GM19238 (cell line): ENCODE data around the gene IFI6.

Experiments
- DNase-seq: peaks from one replicate; pipeline ENCODE4 v3.0.0; 2011; ENCODE audit warnings: low spot score; ENCODE audit not compliant: insufficient read length

The IFI6 gene

DNA sequence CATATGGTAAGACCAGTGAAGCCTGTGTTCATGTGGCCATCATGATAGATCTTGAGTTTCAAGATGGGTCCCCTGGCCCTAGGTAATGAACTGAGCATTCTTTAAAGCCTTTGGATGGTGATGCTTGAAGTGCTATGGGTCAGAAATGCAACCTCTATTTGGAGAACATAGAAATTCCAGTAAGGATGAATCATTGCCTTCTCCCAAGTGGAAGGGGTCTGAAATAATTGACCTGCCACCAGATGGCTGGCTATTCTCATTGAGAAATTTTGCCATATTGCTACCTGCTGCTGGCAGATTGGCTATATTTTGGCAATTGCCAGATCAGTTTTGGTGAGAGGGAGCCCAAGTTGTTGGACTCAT, 739 bp upstream of the IFI6 start:
- no peak for DNase-seq

DNA sequence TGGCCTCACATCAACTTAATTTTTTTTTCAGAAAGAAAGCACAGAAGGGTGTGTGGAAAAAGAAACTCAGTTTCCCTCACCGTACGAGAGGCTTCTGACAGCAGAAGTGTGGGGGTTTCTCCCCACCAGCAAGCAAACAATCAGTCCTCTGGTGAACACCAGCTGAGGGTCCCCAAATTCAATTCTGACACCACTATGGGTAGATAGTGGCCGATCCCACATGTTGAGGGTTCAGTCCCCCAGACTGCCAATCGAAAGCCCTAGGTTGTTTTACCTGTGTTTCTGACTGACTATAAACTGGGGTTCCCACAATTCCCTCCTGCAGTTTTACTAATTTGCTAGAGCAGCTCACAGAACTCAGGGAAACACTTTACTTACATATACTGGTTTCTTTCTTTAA, 2.1 kb downstream of the IFI6 start:
- no peak for DNase-seq

DNA sequence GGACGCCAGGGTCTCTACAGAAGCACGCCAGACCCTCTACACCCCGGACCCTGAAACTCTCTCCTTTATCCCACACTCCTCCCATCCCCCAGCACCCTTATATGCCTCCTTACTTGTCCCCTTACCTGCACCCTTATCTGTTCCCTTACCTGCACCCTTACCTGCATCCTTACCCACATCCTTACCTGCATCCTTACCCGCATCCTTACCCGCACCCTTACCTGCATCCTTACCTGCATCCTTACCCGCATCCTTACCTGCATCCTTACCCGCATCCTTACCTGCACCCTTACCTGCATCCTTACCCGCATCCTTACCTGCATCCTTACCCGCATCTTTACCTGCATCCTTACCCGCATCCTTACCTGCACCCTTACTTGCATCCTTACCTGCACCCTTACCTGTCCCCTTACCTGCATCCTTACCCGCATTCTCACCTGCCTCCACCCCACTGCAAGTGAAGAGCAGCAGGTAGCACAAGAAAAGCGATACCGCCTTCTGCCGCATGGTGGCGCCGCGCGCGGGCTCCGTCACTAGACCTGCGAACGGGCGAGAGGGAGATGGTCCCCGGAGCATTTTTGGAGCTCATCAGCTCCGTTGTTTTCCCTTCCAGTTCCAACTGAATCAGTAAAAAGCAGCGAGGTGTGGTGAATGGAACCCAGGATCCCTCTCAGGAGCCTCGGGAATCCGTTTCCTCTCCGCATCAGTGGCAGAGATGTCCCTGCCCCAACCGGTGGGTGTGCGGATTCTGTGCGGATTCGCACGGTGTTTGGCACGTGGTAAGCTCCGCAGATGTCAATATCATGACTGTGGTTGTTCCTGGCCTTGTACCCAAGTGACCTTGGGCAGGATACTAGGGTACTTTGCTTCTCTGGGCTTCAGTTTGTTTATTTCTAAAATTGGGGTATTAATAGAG, 2.9 kb downstream of the IFI6 start:
- peak; percentile 74 for DNase-seq

DNA sequence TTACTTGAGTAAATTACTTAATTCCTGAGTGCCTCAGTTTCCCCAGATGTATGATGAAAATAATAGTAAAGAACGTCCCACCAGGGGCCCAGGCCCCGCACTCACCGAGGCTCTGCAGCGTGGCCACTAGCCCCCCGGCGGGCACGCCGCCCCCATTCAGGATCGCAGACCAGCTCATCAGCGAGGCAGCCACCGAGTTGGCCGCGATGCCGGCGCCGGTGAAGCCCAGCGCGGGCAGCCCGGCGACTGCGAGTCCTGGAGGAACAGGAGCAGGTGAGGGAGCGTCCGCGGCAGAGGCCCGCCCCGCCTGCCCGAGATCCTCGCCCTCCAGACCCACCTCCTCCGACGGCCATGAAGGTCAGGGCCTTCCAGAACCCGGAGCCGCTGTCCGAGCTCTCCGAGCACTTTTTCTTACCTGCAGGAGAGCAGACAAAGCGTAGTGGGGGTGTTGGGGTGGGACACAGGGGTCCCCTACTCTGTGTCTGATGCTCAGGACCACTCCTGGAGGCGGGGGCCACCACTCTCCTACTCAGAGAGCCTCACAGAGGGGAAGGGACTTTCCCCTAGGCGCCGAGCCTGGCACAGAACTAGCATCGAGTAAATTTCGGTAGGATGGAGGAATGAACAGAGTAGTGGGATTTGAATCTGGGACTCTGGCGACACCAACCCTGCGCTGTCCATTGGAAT, 3.7 kb downstream of the IFI6 start:
- DNase-seq, result no peak

DNA sequence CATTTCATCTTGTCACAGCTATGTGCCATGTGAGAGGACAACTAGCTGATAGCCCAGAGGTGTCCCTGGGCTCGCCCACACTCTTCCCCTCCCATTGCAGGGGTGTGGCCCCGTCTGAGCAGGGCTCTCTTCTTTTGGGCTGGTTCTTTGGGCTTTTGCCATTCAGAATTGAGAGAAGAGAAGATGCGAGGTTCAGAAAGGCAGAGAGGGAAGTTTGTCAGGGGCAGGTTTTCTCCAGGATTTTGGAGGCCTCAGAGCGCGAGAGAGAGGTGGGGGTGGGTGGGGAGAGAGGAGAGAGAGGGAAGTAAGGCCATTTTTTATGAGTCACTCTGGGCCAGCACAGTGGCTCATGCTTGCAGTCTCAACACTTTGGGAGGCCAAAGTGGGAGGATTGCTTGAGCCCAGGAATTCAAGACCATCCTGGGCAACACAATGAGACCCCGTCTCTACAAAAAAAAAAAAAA, 5.2 kb downstream of the IFI6 start:
- DNase-seq, result no peak

DNA sequence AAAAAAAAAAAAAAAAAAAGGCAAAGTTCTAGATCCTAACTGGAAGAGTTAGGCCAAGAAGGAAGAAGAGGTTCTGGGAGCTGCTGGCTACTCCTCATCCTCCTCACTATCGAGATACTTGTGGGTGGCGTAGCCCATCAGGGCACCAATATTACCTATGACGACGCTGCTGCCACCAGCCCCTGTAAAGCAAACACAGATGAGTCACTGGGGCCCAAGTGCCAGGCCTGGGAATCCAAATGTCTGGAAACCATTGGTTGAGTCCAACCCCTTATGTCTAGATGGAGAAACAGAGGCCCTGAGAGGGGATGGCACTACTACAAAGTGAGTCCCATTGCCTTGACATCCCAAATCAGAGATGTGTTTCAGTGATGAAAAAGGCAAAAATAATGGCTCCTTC, 5.7 kb downstream of the IFI6 start:
- no peak for DNase-seq

DNA sequence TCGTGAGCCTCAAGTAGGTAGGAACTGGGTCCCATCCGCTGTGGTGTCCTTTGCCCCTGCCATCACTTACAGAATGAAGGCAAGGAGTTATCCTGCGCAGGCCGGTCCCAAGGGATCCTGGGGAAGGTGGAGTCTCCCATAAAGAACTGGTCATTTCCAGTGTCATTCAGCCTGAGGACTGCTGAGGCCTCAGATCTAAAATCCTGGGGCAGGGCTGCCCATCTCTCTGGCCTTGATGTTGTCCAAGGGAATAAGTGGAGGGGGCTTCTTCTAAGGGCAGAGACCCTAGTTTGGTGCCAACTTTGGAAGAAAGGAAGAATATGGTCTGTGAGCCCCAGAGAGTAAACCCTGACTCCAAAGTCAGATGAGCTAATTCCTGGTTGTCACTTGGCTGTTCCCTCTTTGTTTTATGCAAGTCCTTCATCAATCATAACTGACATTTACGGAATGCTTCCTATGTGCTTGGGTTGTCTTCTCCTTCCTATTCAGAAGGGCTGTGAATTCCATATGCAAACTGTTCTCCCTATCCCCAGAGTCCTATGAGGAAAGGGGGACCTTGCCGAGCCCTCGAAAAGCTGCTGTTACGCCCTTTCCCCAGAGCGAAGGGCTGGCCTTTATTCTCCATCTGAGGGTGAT, 6.9 kb downstream of the IFI6 start:
- no peak for DNase-seq

DNA sequence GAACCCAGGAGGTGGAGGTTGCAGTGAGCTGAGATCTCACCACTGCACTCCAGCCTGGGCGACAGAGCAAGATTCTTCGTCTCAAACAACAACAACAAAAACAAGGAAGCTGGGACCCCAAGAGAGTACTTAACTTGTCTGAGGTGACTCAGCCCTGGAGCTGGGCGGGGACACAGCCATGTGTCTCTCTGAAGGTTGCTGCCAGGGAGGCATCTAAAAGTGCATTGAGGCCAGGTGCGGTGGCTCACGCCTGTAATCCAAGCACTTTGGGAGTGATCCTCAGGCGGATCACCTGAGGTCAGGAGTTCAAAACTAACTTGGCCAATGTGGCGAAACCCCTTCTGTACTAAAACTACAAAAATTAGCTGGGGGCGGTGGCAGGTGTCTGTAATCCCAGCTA, 7.7 kb downstream of the IFI6 start:
- no peak for DNase-seq

DNA sequence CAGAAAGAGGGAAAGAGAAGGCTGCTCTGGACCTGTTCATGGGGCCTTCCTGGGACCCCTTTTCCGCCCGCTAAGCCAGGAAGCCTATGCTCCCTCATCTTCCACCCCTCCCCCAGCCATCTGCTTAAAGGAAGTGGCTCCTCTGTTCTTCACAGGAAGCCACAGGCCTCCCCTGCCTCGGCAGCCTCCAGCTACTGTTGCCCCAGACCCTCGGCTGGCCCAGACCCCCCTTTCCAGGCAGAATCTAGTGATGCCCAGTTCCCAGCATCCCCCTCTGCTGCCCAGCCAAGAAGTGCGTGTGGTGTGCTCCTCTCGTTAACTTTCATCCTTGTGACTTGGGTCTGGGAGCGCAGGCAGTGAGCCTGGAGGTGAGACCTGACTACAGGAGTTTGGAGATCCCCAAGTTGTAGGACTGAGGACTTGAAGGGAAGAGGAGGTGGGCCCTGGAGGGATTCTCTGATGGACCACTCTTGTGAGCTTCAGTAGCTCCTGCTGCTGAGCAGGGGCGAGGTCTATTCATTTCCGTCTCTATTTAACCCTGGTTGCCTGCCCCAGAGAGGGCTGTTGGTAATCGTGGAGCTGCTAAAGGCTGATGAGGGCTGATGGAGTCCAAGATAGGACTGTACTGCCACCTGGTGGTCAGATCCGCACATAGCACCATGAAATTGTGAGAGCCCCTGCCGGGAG, 9.1 kb downstream of the IFI6 start:
- peak; percentile 74 for DNase-seq

DNA sequence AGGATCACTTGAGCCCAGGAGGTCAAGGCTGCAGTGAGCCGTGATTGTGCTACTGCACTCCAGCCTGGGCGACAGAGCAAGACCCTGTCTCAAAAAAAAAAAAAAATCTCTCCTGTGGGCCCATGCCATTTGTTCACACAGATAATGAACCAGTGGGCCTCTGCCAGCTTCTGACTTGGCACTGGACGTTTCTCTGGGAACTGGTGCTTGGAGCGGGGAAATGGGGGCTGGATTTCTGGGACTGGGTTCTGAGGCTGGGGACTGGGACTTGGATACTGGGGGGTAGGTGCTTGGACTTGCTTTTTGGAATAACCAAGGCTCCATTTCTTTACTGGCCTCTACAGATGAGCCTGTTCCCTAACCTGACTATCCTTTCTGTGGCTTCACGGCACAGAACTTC, 9.7 kb downstream of the IFI6 start:
- DNase-seq, result no peak

DNA sequence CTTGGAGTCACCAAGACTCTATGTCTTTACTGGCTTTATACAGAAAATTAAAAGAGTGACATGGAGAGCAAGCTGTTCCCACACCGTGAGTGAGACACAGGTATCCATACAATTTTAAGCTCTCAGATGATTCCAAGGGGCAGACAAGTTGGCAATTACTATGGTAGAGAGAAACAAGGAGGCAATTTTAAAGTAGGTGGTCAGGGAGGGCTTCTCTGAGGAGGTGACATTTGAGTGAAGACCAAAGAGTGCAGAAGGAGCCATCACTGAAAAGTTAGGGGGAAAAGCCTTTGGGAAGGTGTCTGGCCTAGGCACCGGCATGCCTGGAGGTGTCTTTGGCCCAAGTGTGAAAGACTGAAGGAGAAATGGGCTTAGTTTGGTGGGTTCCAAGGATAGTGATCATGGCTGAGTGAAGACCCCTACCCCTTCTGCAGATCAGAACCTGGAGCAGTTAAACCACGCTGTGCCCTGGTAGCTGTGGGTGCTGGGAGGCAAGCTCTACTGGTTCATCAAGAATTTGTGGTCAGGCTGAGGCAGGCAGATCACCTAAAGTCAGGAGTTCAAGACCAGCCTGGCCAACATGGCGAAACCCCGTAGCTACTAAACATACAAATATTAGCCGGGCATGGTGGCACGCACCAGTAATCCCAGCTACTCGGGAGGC, 10.4 kb downstream of the IFI6 start:
- no peak for DNase-seq

DNA sequence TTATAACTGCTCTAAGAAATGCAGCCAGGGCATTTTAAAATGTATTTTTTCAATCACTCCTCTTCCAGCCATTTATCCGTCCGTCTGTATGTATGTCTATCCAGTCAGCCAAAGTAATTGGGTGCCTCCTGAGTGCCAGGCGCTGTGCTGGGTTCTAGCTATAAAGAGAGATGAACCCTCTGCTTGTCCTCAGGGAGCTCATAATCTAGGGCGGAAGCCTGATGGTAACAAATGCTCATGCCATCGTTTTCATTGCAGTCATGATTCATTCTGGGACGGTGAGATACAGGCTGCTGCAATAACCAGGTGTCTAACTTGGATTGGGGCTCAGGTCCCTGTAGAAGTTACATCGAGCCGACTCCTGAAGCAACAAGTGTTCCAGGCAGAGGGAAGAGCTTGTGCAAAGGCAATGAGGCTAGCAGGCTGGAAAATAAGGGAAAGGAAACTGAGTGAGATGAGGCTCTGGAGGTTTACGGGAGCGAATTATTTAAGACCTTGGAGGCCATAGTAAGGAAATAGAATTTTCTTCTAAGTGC, 11.6 kb downstream of the IFI6 start:
- no peak for DNase-seq

DNA sequence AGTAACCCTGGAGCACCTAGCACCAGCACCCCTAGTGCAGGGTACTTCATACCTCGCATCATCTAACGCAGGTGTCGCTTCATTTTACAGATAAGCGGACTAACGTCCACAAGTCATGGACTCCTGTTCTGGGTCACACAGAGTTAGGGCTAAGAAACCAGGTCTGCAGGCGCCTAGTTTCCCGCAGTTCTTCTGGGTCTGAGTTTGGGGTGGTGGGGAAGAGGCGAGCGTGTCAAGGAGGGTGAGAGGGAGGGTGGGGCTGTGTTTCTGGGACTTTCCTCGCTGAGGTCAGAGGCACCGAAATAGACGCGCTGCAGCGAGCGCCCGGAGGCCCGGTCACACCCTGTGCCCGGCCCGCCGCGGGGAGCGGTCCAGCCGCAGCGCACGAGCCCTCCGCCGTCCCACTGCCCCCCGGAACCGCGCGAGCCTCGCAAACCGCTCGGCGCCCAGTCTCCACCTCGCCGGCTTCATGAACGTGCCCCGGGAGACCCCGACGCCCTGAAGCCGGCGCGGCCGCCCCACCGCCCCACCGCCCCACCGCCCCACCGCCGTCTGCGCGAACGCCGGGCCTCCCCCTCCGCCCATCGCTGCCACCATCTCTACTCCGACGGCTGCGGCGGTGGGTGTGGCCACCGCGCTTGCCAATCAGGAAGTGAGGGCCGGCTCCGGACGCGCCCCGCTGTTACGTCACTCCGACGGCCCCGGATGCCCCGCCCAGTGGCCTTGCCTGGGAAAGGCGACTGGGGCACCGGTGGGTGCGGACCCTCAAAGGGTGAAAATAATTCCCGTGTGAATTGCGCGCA, 12.3 kb downstream of the IFI6 start:
- peak; percentile 81 for DNase-seq

DNA sequence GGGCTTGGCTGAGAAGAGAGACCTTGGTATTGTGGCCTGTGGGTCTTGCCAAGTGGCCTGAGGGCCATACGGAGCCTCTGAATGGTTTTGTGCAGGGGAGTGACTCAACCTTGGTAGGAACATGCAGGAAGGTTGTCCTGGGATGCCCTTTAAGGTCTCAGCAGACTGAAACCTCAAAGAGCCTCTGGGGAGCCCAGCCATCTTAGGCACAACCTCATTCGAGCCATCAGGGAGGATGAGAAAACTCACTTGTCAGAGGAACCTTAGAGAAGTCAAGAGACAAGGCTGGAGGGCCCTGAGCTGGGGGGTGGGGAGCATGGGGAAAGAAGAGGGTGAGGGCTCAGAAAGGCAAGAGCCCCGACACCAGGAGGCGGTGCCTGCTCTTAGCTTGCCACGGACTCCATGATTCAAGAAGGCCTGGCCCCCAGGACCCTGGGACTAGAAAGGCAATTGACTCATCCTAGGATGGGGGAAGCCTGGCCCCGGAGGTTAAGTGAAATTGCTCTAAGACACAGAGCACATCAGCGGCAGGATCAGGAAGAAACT, 13.0 kb downstream of the IFI6 start:
- peak; percentile 38 for DNase-seq

DNA sequence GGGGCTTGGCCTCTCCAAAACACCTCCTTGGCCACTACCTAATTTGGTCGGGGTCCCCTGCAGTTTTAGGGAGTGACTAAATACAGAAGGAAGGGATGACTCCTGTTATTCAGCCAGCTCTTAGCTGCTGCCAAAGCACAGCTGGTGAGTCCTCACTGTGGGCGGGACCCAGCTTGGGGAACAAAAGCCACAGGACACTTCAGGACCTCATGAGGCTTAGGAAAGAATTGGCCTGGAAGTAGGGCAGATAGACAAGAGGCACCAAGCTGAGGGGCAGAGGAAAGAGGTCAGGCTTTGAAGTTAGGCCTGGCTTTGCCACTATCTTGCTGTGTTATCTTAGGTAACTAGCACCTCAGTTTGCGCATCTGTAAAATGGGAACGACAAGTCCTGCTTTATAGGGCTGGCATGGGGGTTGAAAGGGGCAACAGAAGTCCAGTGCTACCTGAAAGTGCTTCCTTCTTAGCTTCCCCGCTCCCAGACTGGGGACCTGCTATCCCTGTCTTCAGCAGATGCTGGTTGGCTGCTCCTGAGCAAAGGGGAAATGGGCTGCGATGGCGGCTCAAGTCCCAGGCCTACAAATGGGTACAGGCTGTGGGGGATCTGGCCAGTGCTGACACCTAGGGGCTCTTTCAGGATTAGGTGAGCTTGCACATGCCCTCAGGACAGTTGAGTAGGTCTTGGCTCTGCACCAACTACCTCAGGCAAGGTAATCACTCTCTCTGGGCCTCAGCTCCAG, 15.7 kb downstream of the IFI6 start:
- DNase-seq, result no peak

DNA sequence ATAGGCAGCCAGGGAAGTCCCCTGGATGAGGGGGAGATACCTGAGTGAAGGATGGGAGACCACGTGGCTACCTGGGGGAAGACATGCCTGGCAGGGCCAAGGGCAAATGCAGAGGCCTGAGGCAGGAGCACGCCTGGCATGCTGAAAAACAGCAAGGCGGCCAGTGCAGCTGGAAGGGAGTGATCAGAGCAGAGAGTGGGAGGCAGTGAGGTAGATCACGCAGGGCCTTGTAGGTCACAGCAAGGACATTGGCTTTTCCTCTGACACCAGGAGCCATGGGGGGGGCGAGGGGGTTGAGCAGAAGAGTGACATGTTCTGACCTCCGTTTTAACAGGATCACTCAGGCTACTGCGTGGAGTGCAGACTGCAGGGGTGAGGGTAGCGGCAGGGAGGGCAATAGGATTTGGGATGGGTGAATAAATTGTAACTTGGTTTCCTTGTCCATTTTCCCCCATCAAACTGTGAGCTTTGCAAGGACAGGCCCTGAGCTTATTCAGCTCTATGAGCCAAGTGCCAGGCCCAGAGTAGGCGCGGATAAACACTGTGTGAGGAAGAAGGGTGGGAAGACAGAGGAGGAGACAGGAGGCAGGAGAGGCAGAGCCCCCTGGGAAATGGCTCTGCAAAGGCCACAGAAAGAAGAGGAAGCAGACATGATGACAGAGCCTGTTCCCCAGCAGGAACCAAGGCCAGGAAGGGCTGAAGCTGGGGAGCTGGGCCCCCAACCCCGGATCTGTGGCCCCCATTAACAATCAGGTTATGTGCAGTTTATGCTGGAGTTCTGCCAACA, 16.6 kb downstream of the IFI6 start:
- no peak for DNase-seq

DNA sequence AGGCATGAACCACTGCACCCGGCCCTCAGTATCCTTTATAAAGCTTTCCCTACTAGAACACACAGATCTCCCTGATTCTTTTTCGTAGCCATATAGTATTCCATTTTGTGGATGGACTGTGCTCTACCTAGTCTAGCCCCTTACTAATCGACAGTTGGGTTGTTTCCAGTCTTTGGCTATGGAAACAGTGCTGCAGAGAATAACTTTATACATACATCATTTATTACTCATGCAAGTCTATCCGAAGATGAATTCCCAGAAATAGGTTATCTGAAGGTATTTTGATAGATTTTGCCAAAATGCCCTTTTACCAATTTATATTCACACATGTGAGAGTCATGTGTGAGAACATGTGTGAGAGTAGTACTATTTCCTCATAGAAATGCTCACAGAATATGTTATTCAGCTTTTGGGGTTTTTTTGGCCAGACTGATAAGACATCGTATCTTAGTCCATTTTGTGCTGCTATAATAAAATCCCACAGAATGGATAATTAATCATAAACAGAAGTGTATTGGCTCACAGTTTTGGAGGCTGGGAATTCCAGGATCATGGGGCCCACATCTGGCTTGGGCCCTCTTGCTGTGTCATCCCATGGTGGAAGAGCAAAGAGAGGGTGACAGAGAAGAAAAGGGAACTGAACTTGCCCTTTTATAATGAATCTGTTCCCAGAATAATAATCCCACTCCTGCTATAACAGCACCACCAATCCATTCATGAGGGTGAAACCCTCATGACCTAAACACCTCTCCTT, 19.7 kb downstream of the IFI6 start:
- DNase-seq, result no peak
